Measurements from ENCODE around the gene CADPS2. TPM values are rescaled to one million over a fixed set of nuclear protein-coding genes. Genes with fewer than 3 reads are reported as not detected.

CADPS2 gene
- total and polyA plus RNA-seq, 7 donors = 1.5 to 3.6 (median 2.1) TPM

- no peaks in the 10 kb centered on the region for H3K4me1 ChIP-seq
- ATAC-seq (no peak), DNase-seq (no peak)
- 85 to 86% (median 86%) methylated on average over 15 of the region's 15 CpGs for WGBS, 3 donors
- intact Hi-C loops (cut with DNase I) = no loop called here
- H3K27me3 ChIP-seq (ENCODE audit: insufficient read depth in 3 of 3, low read length in 2 of 3) = no peaks in the 10 kb centered on the region
- H3K4me3 ChIP-seq = no peak overlapping the region
- H3K27ac ChIP-seq = no peak overlapping the region
- H3K9me3 ChIP-seq = no peaks in the 10 kb centered on the region
- TF ChIP-seq CTCF (IDR thresholded peaks at IDR 0.05) = no peak
- no peaks in the 10 kb centered on the region for H3K36me3 ChIP-seq (ENCODE audit: insufficient read depth in 1 of 2, low read depth in 1 of 2)
These were observed 27.3 kb upstream of the CADPS2 start for GRCh38 chr7:122913608-122914007.

DNA sequence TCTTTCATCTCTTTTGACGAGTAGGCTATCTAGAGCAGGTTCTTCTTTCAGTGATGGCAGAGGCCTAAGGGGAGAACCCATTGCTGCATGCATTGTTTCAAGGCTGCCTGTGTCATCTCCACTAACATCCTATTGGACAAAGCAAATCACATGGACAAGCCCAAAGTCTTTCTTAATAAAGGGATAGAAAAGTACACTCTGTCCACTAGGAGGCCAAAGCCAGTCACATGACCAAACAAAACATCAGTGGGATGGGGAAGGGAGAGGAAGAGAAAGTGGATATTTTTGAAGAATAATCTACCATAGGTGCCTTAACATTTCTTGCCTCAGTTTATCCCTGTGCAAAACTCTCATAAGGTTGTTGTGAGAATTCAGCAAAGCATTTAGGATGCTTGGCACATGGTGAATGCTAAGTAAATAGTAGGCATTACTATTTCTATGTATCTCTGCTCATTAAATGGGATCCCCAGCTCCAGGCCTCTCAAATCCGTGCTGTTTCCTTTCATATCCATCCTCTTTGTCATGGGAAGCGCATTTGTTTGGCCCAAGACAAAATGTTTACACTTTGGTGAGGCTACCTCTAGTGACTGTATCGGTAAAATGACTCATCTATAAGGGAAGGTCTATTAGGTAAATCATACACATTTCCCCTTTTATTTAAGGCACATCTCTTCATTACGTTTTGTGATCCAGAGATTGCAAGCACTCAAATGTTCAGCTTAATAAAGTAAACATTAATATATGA is 16.7 kb upstream of the CADPS2 start:
- H3K27ac ChIP-seq = no peak overlapping the region
- ATAC-seq (no peak), DNase-seq (no peak)
- no peak overlapping the region for H3K4me3 ChIP-seq
- 75 to 82% (median 79%) methylated on average over 5 of the region's 5 CpGs for WGBS, 3 donors
- no peaks in the 10 kb centered on the region for H3K27me3 ChIP-seq (ENCODE audit: insufficient read depth in 3 of 3, low read length in 2 of 3)
- no peaks in the 10 kb centered on the region for H3K4me1 ChIP-seq
- intact Hi-C loops (cut with DNase I) = no loop called here
- no peak for TF ChIP-seq CTCF (IDR thresholded peaks at IDR 0.05)
- no peaks in the 10 kb centered on the region for H3K9me3 ChIP-seq
- H3K36me3 ChIP-seq (ENCODE audit: insufficient read depth in 1 of 2, low read depth in 1 of 2) = no peaks in the 10 kb centered on the region

- no peaks in the 10 kb centered on the region for H3K4me1 ChIP-seq
- no peak overlapping the region for H3K4me3 ChIP-seq
- ATAC-seq = no peak
- no peak for TF ChIP-seq CTCF (IDR thresholded peaks at IDR 0.05)
- H3K27ac ChIP-seq = no peak overlapping the region
- 26 to 31% (median 30%) methylated on average over 3 of the region's 3 CpGs for WGBS, 3 donors
- intact Hi-C loops (cut with DNase I) = no loop called here
- no peak for DNase-seq
- no peaks in the 10 kb centered on the region for H3K27me3 ChIP-seq (ENCODE audit: insufficient read depth in 3 of 3, low read length in 2 of 3)
- no peaks in the 10 kb centered on the region for H3K36me3 ChIP-seq (ENCODE audit: insufficient read depth in 1 of 2, low read depth in 1 of 2)
- H3K9me3 ChIP-seq = no peaks in the 10 kb centered on the region
These were observed 15.0 kb upstream of the CADPS2 start for GRCh38 chr7:122901250-122901649.

DNA sequence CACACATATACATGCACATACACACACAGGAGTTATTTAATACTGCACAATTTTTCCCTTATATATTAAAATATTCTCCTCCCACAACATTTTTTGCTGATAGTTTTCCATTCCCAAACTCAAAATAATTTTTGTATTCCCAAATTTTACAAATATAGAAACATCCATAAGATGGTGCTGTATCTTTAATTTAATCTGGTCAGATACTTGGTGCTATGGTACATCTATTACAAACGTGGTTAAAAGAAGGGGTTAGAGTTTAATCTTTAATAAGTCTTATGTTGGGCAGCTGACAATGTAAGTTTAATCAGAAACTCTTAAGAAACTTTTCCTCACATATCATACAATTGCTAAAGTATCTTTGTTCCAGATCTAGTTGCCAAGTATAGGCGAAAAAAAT is 10.2 kb upstream of the CADPS2 start:
- ATAC-seq (no peak), DNase-seq (no peak)
- WGBS, 3 donors = 36 to 48% (median 48%) methylated on average over 2 of the region's 2 CpGs
- TF ChIP-seq CTCF (IDR thresholded peaks at IDR 0.05) = no peak
- intact Hi-C loops (cut with DNase I) = no loop called here
- H3K9me3 ChIP-seq = no peaks in the 10 kb centered on the region
- H3K27ac ChIP-seq = no peak overlapping the region
- no peak overlapping the region for H3K4me3 ChIP-seq
- no peaks in the 10 kb centered on the region for H3K27me3 ChIP-seq (ENCODE audit: insufficient read depth in 3 of 3, low read length in 2 of 3)
- H3K4me1 ChIP-seq = no peaks in the 10 kb centered on the region
- no peaks in the 10 kb centered on the region for H3K36me3 ChIP-seq (ENCODE audit: insufficient read depth in 1 of 2, low read depth in 1 of 2)

- H3K4me3 ChIP-seq = no peak overlapping the region
- no peaks in the 10 kb centered on the region for H3K36me3 ChIP-seq (ENCODE audit: insufficient read depth in 1 of 2, low read depth in 1 of 2)
- DNase-seq (no peak), ATAC-seq (no peak)
- 81 to 85% (median 83%) methylated on average over 2 of the region's 2 CpGs for WGBS, 3 donors
- no peak for TF ChIP-seq CTCF (IDR thresholded peaks at IDR 0.05)
- no peaks in the 10 kb centered on the region for H3K4me1 ChIP-seq
- H3K9me3 ChIP-seq = no peaks in the 10 kb centered on the region
- no peaks in the 10 kb centered on the region for H3K27me3 ChIP-seq (ENCODE audit: insufficient read depth in 3 of 3, low read length in 2 of 3)
- intact Hi-C loops (cut with DNase I) = no loop called here
- no peak overlapping the region for H3K27ac ChIP-seq
These were observed 7.2 kb upstream of the CADPS2 start for GRCh38 chr7:122893486-122893885.

Data from psoas muscle (tissue), 8 donors.